Breast epithelium (tissue), 3 donors: ENCODE results near the gene PDE4A.

Source experiments
- CTCF ChIP-seq, 3 donors: fragments of 450-650 bp; IDR thresholded peaks; one replicate each; pipeline ENCODE4 v1.5.1; 2016 to 2017; ENCODE audit warnings: antibody characterized with exemption in 3 of 3, mild to moderate bottlenecking in 3 of 3, moderate library complexity in 3 of 3
- POLR2A ChIP-seq: fragments of 450-650 bp; IDR thresholded peaks from one replicate; pipeline ENCODE4 v1.6.1; 2016; ENCODE audit warnings: antibody characterized with exemption, mild to moderate bottlenecking, moderate library complexity

- no peak for TF ChIP-seq CTCF (IDR thresholded peaks at IDR 0.05)
- no peak for TF ChIP-seq POLR2A
Observed at GRCh38 chr19:10499550-10500246, 79.4 kb downstream of the PDE4A start.
